ENCODE data around the gene OPCML. TPM values are rescaled to one million over a fixed set of nuclear protein-coding genes. Genes with fewer than 3 reads are reported as not detected.

The OPCML gene
- polyA plus RNA-seq, 1 donor from 2014 or later: 11.6 TPM

DNA sequence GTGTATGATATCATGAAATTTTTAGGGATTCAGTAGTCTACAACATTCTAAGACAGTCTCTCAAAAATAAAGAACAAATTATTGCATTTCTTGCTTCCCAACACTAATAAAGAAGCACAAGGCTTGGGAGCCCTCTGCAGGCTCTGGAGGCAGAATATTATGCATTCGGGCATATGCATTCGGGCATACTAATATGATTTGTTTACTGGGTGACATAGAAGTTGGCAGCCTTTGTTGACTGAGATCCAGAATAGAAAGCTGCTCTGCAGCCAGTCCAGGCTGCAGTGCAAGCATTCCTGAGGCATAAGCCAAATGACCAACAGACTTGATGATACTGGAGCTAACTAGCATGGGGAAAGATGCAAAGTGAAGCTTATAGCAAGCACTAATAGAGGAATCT, 945.5 kb downstream of the OPCML start:
- TF ChIP-seq EZH2 (IDR thresholded peaks at IDR 0.05; ENCODE audit: borderline replicate concordance, insufficient read depth, low read length, poor library complexity, severe bottlenecking): no peak
- TF ChIP-seq, protein P1, sequence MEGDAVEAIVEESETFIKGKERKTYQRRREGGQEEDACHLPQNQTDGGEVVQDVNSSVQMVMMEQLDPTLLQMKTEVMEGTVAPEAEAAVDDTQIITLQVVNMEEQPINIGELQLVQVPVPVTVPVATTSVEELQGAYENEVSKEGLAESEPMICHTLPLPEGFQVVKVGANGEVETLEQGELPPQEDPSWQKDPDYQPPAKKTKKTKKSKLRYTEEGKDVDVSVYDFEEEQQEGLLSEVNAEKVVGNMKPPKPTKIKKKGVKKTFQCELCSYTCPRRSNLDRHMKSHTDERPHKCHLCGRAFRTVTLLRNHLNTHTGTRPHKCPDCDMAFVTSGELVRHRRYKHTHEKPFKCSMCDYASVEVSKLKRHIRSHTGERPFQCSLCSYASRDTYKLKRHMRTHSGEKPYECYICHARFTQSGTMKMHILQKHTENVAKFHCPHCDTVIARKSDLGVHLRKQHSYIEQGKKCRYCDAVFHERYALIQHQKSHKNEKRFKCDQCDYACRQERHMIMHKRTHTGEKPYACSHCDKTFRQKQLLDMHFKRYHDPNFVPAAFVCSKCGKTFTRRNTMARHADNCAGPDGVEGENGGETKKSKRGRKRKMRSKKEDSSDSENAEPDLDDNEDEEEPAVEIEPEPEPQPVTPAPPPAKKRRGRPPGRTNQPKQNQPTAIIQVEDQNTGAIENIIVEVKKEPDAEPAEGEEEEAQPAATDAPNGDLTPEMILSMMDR (IDR thresholded peaks at IDR 0.05; ENCODE audit: poor library complexity, severe bottlenecking): no peak
- no peak for TF ChIP-seq SMC3 (conservative IDR thresholded peaks at IDR 0.05; ENCODE audit: poor library complexity)
- no peak for TF ChIP-seq POLR2AphosphoS5 (IDR thresholded peaks at IDR 0.05)
- no peak for TF ChIP-seq EP300 (conservative IDR thresholded peaks at IDR 0.05; ENCODE audit: poor library complexity, severe bottlenecking)
- TF ChIP-seq, protein P2, sequence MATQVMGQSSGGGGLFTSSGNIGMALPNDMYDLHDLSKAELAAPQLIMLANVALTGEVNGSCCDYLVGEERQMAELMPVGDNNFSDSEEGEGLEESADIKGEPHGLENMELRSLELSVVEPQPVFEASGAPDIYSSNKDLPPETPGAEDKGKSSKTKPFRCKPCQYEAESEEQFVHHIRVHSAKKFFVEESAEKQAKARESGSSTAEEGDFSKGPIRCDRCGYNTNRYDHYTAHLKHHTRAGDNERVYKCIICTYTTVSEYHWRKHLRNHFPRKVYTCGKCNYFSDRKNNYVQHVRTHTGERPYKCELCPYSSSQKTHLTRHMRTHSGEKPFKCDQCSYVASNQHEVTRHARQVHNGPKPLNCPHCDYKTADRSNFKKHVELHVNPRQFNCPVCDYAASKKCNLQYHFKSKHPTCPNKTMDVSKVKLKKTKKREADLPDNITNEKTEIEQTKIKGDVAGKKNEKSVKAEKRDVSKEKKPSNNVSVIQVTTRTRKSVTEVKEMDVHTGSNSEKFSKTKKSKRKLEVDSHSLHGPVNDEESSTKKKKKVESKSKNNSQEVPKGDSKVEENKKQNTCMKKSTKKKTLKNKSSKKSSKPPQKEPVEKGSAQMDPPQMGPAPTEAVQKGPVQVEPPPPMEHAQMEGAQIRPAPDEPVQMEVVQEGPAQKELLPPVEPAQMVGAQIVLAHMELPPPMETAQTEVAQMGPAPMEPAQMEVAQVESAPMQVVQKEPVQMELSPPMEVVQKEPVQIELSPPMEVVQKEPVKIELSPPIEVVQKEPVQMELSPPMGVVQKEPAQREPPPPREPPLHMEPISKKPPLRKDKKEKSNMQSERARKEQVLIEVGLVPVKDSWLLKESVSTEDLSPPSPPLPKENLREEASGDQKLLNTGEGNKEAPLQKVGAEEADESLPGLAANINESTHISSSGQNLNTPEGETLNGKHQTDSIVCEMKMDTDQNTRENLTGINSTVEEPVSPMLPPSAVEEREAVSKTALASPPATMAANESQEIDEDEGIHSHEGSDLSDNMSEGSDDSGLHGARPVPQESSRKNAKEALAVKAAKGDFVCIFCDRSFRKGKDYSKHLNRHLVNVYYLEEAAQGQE (IDR thresholded peaks at IDR 0.05; ENCODE audit: borderline replicate concordance): no peak
- no peak for TF ChIP-seq MXI1 (conservative IDR thresholded peaks at IDR 0.05; ENCODE audit: poor library complexity, severe bottlenecking)
- no peak for TF ChIP-seq RAD21 (conservative IDR thresholded peaks at IDR 0.05)
- no peak for TF ChIP-seq TAF1 (IDR thresholded peaks at IDR 0.05; ENCODE audit: low read depth)
- H3K27ac ChIP-seq (ENCODE audit: low read length): no peak overlapping the region
- H3K79me2 ChIP-seq (replicated peaks; ENCODE audit: insufficient read depth, low read length): no peaks in the 10 kb centered on the region
- no peak overlapping the region for H3K4me2 ChIP-seq (ENCODE audit: low read length)
- no peak overlapping the region for H3K9ac ChIP-seq (ENCODE audit: low read length)
- no peaks in the 10 kb centered on the region for H3F3A ChIP-seq (ENCODE audit: insufficient read depth, low read length, poor library complexity, severe bottlenecking)
- no peak overlapping the region for H3K4me3 ChIP-seq (ENCODE audit: low read length)
- no peaks in the 10 kb centered on the region for H3K36me3 ChIP-seq (ENCODE audit: insufficient read depth, low read length)
- H3K9me2 ChIP-seq (ENCODE audit: insufficient read depth, low read length): no peaks in the 10 kb centered on the region
- H3K27me3 ChIP-seq (ENCODE audit: insufficient read depth, low read depth, low read length): no peaks in the 10 kb centered on the region
- no peak overlapping the region for H2AFZ ChIP-seq (ENCODE audit: low read depth, low read length)
- H3K9me3 ChIP-seq (ENCODE audit: low read length): no peaks in the 10 kb centered on the region
- no peaks in the 10 kb centered on the region for H4K20me1 ChIP-seq (ENCODE audit: insufficient read depth)

DNA sequence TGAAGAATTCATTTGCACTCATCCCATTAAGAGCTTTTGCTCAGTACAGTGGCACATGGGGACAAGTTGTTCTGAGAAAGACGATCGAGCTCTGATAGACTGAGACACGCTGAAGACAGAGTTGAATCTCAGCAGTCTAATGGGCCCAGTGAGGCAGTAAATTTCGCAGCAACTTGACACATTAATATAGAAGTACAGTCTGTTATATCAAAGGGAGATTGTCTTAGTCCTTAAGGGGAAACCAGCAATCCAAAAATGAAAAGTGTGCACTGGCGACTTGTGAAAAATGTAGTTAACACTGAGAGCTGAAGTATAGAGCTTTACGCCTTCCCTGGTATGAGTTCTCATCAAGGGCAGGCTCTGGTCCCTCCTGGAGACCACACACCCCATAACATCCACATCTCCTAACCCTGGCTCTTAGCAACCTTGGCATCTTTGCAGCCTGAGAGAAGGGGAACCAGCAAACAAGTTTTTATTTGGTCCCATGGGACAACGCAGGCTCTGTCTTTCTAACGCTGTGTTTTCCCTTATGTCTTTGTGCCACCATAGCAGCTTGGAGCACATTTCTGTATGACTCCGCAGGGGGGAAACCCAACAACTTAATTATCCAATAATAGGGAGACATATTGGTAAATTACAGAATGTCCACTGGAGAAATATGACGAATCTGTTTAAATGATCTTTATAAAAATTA, 952.5 kb downstream of the OPCML start:
- no peaks in the 10 kb centered on the region for H3F3A ChIP-seq (ENCODE audit: insufficient read depth, low read length, poor library complexity, severe bottlenecking)
- H3K79me2 ChIP-seq (replicated peaks; ENCODE audit: insufficient read depth, low read length): no peaks in the 10 kb centered on the region
- no peaks in the 10 kb centered on the region for H3K9me3 ChIP-seq (ENCODE audit: low read length)
- H3K9ac ChIP-seq (ENCODE audit: low read length): peak overlapping the region; percentile 1
- peak overlapping the region; percentile 4 for H3K27ac ChIP-seq (ENCODE audit: low read length)
- no peak overlapping the region for H2AFZ ChIP-seq (ENCODE audit: low read depth, low read length)
- no peaks in the 10 kb centered on the region for H3K36me3 ChIP-seq (ENCODE audit: insufficient read depth, low read length)
- H4K20me1 ChIP-seq (ENCODE audit: insufficient read depth): no peaks in the 10 kb centered on the region
- no peaks in the 10 kb centered on the region for H3K27me3 ChIP-seq (ENCODE audit: insufficient read depth, low read depth, low read length)
- H3K4me2 ChIP-seq (ENCODE audit: low read length): no peak overlapping the region
- TF ChIP-seq, protein P1 (IDR thresholded peaks at IDR 0.05; ENCODE audit: poor library complexity, severe bottlenecking): no peak
- TF ChIP-seq MXI1 (conservative IDR thresholded peaks at IDR 0.05; ENCODE audit: poor library complexity, severe bottlenecking) (no peak), EP300 (conservative IDR thresholded peaks at IDR 0.05; ENCODE audit: poor library complexity, severe bottlenecking) (no peak), TAF1 (IDR thresholded peaks at IDR 0.05; ENCODE audit: low read depth) (no peak), POLR2AphosphoS5 (IDR thresholded peaks at IDR 0.05) (no peak), EZH2 (IDR thresholded peaks at IDR 0.05; ENCODE audit: borderline replicate concordance, insufficient read depth, low read length, poor library complexity, severe bottlenecking) (no peak), SMC3 (conservative IDR thresholded peaks at IDR 0.05; ENCODE audit: poor library complexity) (no peak), RAD21 (conservative IDR thresholded peaks at IDR 0.05) (no peak)
- TF ChIP-seq, protein P2 (IDR thresholded peaks at IDR 0.05; ENCODE audit: borderline replicate concordance): no peak
- H3K4me3 ChIP-seq (ENCODE audit: low read length): no peak overlapping the region
- H3K9me2 ChIP-seq (ENCODE audit: insufficient read depth, low read length): no peaks in the 10 kb centered on the region
